Neutrophil (primary cell): ENCODE results near the gene EXOSC9.
A peak's percentile ranks its signal among the peaks of the same experiment; 100 is the strongest.
"Not testable (repeated sequence)": the region's sequence is repeated elsewhere in the genome, so short reads cannot be mapped to it uniquely, and the experiment has no call there.

ENCODE experiments used
- H3K27ac ChIP-seq: fragments of 200-600 bp; sonication (generic); 2 replicates; pipeline ENCODE4 v1.5.1; 2016; ENCODE audit warnings: mild to moderate bottlenecking, moderate library complexity
- H3K27me3 ChIP-seq: fragments of 200-600 bp; sonication (generic); 2 replicates; pipeline ENCODE4 v1.6.0; 2016; ENCODE audit warnings: mild to moderate bottlenecking
- H3K36me3 ChIP-seq: fragments of 200-600 bp; sonication (generic); 2 replicates; pipeline ENCODE4 v1.5.1; 2017
- H3K4me1 ChIP-seq, 2 experiments: fragments of 200-600 bp in 1 of 2; sonication (generic) in 1 of 2; 1 replicate in 1 of 2; 2 replicates in 1 of 2; pipeline versions ENCODE4 v1.5.1 to v1.6.1; 2013 to 2016; ENCODE audit warnings: low read depth in 1 of 2, low read length in 1 of 2, mild to moderate bottlenecking in 1 of 2, moderate library complexity in 1 of 2; ENCODE audit not compliant: control insufficient read depth in 1 of 2, insufficient read depth in 1 of 2
- H3K4me3 ChIP-seq, 2 experiments: fragments of 200-600 bp in 1 of 2; sonication (generic) in 1 of 2; 1 replicate in 1 of 2; 2 replicates in 1 of 2; pipeline ENCODE4 v1.5.1; 2013 to 2016; ENCODE audit warnings: low read depth in 1 of 2, low read length in 1 of 2, mild to moderate bottlenecking in 1 of 2, moderate library complexity in 1 of 2
- H3K9me3 ChIP-seq: fragments of 200-600 bp; sonication (generic); 2 replicates; pipeline ENCODE4 v1.5.1; 2016
- TF ChIP-seq, protein P1 (sequence below): fragments of 200-600 bp; sonication (generic); IDR thresholded peaks from 2 replicates; pipeline ENCODE4 v1.5.1; 2016; ENCODE audit warnings: antibody characterized with exemption

EXOSC9 gene

DNA sequence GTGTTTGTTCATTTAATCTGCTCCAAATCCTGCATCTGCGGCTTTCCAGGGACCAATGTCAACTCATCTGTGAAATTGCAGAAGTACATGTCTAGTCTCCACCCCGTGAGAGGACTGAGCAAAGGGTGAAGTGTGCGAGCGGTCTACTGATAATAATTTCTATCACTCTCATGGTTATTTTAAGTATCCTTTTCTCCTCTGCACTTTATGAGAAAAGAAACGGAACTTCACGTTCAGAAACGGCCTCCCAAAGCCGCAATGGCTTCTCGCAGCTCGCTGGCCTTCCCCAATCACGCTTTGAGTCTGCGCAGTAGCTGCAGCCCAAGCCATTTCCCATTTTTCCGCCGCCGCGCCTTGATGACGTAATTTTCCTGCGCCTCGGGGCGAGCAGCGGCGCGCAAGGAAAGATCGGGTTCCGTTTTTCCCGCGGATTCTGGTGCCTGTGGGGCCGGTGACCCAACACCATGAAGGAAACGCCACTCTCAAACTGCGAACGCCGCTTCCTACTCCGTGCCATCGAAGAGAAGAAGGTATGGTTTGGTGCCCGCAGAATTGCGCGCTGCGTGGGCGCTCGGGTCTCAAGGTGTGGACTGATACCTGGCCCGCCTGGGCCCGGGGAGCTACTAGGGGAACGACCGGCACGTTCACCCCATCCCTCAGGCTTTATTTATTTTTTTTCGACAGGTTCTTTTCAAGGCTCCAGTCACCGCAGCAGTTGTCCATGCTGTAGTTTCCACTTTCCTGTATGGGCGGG, at the start of gene EXOSC9:
Gene EXOSC9 (plus strand): TSS at position 363 of the 754 bp plus-strand sequence. CDS start 102 bp downstream, at position 465.
- Histone ChIP-seq H3K36me3 (no peaks in the 10 kb centered on the region), H3K9me3 (no peaks in the 10 kb centered on the region), H3K27ac (peak within 1 kb of the TSS; percentile 87), H3K4me1 (peaks cover 11 to 12% of the 10 kb centered on the region in 2 experiments), H3K27me3 (peaks cover 12% of the 10 kb centered on the region), H3K4me3 (peak within 1 kb of the TSS; percentile 69 to 82)
- TF ChIP-seq, protein P1, sequence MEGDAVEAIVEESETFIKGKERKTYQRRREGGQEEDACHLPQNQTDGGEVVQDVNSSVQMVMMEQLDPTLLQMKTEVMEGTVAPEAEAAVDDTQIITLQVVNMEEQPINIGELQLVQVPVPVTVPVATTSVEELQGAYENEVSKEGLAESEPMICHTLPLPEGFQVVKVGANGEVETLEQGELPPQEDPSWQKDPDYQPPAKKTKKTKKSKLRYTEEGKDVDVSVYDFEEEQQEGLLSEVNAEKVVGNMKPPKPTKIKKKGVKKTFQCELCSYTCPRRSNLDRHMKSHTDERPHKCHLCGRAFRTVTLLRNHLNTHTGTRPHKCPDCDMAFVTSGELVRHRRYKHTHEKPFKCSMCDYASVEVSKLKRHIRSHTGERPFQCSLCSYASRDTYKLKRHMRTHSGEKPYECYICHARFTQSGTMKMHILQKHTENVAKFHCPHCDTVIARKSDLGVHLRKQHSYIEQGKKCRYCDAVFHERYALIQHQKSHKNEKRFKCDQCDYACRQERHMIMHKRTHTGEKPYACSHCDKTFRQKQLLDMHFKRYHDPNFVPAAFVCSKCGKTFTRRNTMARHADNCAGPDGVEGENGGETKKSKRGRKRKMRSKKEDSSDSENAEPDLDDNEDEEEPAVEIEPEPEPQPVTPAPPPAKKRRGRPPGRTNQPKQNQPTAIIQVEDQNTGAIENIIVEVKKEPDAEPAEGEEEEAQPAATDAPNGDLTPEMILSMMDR = no peak

DNA sequence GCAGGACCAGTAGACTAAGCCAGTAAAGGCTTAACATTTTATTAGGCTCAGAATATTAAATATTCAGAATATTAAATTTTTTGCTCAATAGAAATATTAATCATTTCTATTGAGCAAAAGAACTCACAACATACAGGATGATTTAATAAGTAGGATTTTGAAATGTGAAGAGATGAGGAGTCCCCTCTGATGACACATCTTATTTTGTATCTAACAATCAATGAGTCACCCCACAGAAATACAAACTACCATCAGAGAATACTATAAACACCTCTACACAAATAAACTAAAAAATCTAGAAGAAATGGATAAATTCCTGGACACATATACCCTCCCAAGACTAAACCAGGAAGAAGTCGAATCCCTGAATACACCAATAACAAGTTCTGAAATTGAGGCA, 49.0 kb upstream of the EXOSC9 start:
- not testable (repeated sequence) for H3K4me1 ChIP-seq, H3K4me3 ChIP-seq, H3K36me3 ChIP-seq, H3K27ac ChIP-seq, H3K9me3 ChIP-seq, H3K27me3 ChIP-seq

GRCh38 chr4:121758925-121759568, 42.1 kb upstream of the EXOSC9 start:
- Histone ChIP-seq H3K4me1 (no peaks in the 10 kb centered on the region), H3K36me3 (no peaks in the 10 kb centered on the region), H3K27ac (no peak overlapping the region), H3K9me3 (no peaks in the 10 kb centered on the region), H3K4me3 (no peak overlapping the region), H3K27me3 (peaks cover 61% of the 10 kb centered on the region)
- TF ChIP-seq, protein P1 = no peak

DNA sequence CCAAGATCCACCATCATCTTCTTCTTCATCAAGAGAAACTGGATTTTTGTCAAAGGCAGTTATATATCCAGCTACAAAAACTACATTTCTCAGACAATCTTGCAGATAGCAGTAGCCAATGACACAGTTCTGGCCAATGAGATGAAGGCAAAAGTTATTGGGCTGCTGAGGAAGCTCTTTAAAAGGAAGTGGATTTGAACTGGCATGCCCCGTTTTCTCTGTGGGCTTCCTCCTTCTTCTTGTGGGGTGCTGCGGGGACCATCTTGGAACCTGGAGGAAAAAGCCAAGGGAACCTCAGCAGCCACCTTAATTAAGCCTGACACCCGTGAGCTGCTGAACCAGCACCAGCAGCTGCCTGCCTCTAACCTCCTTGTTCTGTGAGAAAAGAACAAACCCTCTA, 40.9 kb upstream of the EXOSC9 start:
- no peak overlapping the region for H3K4me3 ChIP-seq
- TF ChIP-seq, protein P1 = no peak
- H3K4me1 ChIP-seq = no peaks in the 10 kb centered on the region
- H3K27me3 ChIP-seq = peaks cover 73% of the 10 kb centered on the region
- no peaks in the 10 kb centered on the region for H3K36me3 ChIP-seq
- no peaks in the 10 kb centered on the region for H3K9me3 ChIP-seq
- H3K27ac ChIP-seq = no peak overlapping the region

DNA sequence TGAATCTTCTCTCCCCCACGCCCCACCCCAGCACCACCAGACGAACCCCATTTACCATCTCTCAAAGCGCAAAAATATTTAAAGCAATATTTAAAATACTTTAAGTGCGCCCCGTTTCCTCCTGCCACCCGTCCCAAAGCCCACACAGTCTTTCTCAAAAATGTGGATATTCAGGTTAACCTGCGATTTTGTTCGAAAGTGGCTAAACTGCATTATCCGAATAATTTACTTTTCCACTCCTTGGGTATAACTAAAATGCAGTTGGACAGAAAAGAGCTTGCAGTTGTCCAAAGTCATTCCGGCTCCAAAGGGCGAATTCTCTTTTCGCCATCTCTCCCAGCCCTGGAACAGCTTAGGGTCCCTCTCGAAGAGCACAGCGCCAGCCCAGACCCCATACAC, 36.8 kb upstream of the EXOSC9 start:
- no peak overlapping the region for H3K27ac ChIP-seq
- peaks cover 100% of the 10 kb centered on the region for H3K27me3 ChIP-seq
- no peak overlapping the region for H3K4me3 ChIP-seq
- TF ChIP-seq, protein P1 = no peak
- H3K36me3 ChIP-seq = no peaks in the 10 kb centered on the region
- no peaks in the 10 kb centered on the region for H3K4me1 ChIP-seq
- no peaks in the 10 kb centered on the region for H3K9me3 ChIP-seq

DNA sequence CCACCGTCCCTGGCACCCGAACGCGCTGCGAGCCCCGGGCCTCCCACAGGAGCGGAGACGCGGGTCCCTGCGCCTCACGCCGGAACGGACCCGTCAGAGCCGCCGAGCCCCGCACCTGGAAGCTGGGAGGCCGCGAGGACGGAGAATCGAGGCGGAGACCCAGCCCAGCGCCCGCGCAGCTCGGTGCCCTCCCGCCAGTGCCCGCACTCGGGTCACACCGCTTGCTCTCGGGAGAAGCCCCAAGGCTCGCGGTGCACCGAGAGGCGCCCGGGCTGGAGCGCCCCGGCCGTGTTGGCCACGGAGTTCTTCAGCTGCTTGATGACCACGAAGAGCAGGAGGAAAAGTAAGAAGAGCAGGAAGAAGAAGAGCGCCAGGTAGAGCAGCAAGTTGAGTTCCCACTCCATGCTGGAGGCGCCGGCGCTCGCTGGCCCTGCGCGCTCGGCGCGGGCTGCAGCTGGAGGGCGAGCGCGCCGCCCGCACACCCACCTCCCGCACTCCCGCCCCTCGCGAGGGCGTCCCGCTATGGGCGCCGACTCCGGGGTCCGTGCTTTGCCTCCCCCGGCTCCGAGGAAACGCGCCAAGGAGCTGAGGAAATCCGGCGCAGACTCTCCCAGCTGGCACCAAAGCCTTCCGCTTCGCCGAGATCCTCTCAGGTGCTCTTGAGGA, 36.3 kb upstream of the EXOSC9 start, which contains the start of gene SMIM43:
Gene SMIM43 (minus strand): TSS at position 463 of the 666 bp plus-strand sequence. CDS start 59 bp downstream, at position 404.
- H3K27me3 ChIP-seq = peaks cover 100% of the 10 kb centered on the region
- no peaks in the 10 kb centered on the region for H3K36me3 ChIP-seq
- no peak within 1 kb of the TSS for H3K4me3 ChIP-seq
- H3K4me1 ChIP-seq = no peaks in the 10 kb centered on the region
- no peak within 1 kb of the TSS for H3K27ac ChIP-seq
- H3K9me3 ChIP-seq = no peaks in the 10 kb centered on the region
- TF ChIP-seq, protein P1 = no peak
